ENCODE data around the gene ICA1L.

ICA1L gene

GRCh38 chr2:202780514-202781021 is 91.0 kb downstream of the ICA1L start:
- DNase-seq = no peak

- DNase-seq = no peak
Observed at GRCh38 chr2:202778217-202778616, 93.3 kb downstream of the ICA1L start.

- DNase-seq = no peak
Observed at GRCh38 chr2:202774104-202774503, 97.5 kb downstream of the ICA1L start.

GRCh38 chr2:202773301-202773973 is 98.1 kb downstream of the ICA1L start:
- no peak for DNase-seq

GRCh38 chr2:202771741-202772460 is 99.7 kb downstream of the ICA1L start:
- DNase-seq = no peak

- no peak for DNase-seq
Observed at GRCh38 chr2:202771336-202771735, 100.2 kb downstream of the ICA1L start.

GRCh38 chr2:202769201-202769600 is 102.4 kb downstream of the ICA1L start:
- DNase-seq = no peak

- DNase-seq = no peak
Observed at GRCh38 chr2:202768273-202768672, 103.3 kb downstream of the ICA1L start.

GRCh38 chr2:202765436-202765835 is 106.1 kb downstream of the ICA1L start:
- no peak for DNase-seq

- no peak for DNase-seq
Observed at GRCh38 chr2:202764991-202765390, 106.6 kb downstream of the ICA1L start.

- DNase-seq = no peak
Observed at GRCh38 chr2:202763916-202764315, 107.7 kb downstream of the ICA1L start.

- DNase-seq = no peak
Observed at GRCh38 chr2:202762556-202762955, 109.0 kb downstream of the ICA1L start.

- no peak for DNase-seq
Observed at GRCh38 chr2:202760848-202761247, 110.7 kb downstream of the ICA1L start.

GRCh38 chr2:202758604-202759003 is 113.0 kb downstream of the ICA1L start:
- DNase-seq = no peak

- DNase-seq = no peak
Observed at GRCh38 chr2:202758128-202758527, 113.4 kb downstream of the ICA1L start.

- no peak for DNase-seq
Observed at GRCh38 chr2:202757339-202757738, 114.2 kb downstream of the ICA1L start.

GRCh38 chr2:202756598-202756997 is 115.0 kb downstream of the ICA1L start:
- DNase-seq = no peak

- DNase-seq = no peak
Observed at GRCh38 chr2:202754936-202755335, 116.6 kb downstream of the ICA1L start.

GRCh38 chr2:202752071-202752470 is 119.5 kb downstream of the ICA1L start:
- DNase-seq = no peak

- no peak for DNase-seq
Observed at GRCh38 chr2:202750763-202751427, 120.7 kb downstream of the ICA1L start.

GRCh38 chr2:202749477-202749876 is 122.1 kb downstream of the ICA1L start:
- no peak for DNase-seq

GRCh38 chr2:202743613-202744012 is 128.0 kb downstream of the ICA1L start:
- no peak for DNase-seq

GRCh38 chr2:202736826-202737225 is 134.7 kb downstream of the ICA1L start:
- no peak for DNase-seq

- no peak for DNase-seq
Observed at GRCh38 chr2:202726070-202726469, 145.5 kb downstream of the ICA1L start.

Measured in NCI-H1092 treated with DMSO at 0.1 percent for 48 hours (cell line).